OCI-LY7 (cell line): Measurements from ENCODE around the gene FAM107B.

Source experiments
- EZH2phosphoT487 ChIP-seq: fragments of 200-600 bp; sonication (generic); IDR thresholded peaks from 2 replicates; pipeline ENCODE4 v1.6.1; 2018; ENCODE audit warnings: low read depth, borderline replicate concordance, mild to moderate bottlenecking, mixed run types, antibody characterized with exemption, low read length, moderate library complexity, mixed read lengths
- TF ChIP-seq, protein P1 (sequence below): fragments of 200-600 bp; sonication (generic); conservative IDR thresholded peaks from 2 replicates; pipeline ENCODE4 v1.5.1; 2014; ENCODE audit warnings: mild to moderate bottlenecking, antibody characterized with exemption, low read length, moderate library complexity, mixed read lengths

DNA sequence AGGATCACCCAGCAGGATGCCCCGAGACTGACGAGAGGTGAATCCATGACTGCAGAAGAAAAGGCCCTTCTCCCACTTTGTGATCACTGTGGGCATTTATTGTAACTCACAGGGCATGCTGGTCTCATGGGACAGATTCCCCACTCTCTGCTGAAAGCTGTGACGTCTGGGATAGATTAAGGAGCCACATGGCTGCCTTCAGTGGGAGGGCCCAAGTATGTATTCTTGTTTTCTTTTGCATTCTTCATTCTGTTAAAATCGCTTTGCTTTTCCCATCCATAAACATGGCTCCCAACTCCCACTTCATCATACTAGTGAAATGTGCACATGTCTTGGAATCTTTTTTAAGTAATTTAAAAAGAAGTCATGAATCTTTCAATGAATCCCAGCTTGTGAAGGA lies 67.2 kb downstream of the FAM107B start:
- TF ChIP-seq, protein P1, sequence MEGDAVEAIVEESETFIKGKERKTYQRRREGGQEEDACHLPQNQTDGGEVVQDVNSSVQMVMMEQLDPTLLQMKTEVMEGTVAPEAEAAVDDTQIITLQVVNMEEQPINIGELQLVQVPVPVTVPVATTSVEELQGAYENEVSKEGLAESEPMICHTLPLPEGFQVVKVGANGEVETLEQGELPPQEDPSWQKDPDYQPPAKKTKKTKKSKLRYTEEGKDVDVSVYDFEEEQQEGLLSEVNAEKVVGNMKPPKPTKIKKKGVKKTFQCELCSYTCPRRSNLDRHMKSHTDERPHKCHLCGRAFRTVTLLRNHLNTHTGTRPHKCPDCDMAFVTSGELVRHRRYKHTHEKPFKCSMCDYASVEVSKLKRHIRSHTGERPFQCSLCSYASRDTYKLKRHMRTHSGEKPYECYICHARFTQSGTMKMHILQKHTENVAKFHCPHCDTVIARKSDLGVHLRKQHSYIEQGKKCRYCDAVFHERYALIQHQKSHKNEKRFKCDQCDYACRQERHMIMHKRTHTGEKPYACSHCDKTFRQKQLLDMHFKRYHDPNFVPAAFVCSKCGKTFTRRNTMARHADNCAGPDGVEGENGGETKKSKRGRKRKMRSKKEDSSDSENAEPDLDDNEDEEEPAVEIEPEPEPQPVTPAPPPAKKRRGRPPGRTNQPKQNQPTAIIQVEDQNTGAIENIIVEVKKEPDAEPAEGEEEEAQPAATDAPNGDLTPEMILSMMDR: no peak
- no peak for TF ChIP-seq EZH2phosphoT487
